NCI-H1436 treated with DMSO at 0.1 percent for 48 hours (cell line): Measurements from ENCODE around the gene PACSIN2.

Experiments used
- DNase-seq: peaks from one replicate; lab custom pipeline; 2025; lab: John Stamatoyannopoulos, UW

The PACSIN2 gene

DNA sequence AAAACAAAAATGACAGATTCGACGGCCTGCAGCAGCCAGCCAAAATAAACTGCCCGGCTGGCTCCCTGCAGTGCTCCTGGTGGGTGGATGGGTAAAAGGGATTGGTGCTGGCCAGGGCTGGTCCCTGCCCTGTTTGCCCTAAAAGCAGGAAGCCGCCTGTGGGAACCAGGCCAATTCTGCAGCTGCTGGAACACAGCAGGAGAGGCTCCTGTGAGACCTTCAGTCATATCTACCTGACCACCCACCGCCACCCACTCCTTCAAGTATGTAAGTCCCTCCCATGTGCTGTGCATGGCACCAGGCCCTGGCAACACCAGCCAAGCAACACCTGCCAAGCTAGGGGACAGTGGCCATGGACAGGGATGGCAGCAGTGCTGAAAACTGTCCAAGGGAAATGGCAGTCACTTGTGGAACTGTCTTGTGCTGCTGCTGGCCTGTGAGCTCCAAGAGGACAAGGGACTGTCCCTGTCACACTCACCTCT is 109.2 kb downstream of the PACSIN2 start:
- no peak for DNase-seq

DNA sequence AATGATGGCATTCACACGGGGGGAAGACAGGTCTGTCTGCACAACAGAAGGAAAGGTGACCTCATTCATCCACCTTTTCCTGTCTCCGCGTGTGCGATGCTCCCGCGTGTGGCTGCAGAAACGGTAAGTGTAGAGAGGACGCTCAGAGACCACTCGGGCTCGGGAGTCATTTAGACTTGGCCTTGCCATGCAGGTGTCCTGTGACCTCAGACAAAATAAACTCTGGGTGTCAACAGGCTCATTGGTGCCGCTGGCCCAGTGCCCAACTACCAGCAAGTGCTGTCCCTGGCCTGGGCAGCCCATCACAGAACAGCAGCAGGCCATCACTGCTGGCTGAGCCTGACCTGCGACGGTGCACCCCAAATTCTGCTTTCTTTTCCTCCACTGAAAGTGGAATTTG is 109.7 kb downstream of the PACSIN2 start:
- no peak for DNase-seq

DNA sequence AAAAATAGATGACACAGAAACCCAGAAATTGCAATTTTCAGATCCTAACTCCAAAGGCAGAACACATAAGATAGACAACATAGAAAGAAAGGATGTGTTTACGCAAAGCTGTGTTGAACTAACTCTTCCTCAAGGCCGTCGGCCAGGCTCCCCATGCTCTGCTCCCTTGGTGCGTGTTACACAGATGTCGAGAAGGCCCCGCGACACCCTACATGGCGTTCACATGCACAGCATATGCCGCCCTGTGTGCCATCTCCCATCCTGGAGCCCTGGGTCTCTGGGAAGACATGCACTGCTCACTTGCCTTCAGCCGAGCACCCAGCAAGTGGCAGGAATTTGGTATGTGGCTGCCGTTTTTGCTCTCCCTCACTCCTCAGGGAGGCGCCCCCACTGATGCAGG is 110.9 kb downstream of the PACSIN2 start:
- no peak for DNase-seq

DNA sequence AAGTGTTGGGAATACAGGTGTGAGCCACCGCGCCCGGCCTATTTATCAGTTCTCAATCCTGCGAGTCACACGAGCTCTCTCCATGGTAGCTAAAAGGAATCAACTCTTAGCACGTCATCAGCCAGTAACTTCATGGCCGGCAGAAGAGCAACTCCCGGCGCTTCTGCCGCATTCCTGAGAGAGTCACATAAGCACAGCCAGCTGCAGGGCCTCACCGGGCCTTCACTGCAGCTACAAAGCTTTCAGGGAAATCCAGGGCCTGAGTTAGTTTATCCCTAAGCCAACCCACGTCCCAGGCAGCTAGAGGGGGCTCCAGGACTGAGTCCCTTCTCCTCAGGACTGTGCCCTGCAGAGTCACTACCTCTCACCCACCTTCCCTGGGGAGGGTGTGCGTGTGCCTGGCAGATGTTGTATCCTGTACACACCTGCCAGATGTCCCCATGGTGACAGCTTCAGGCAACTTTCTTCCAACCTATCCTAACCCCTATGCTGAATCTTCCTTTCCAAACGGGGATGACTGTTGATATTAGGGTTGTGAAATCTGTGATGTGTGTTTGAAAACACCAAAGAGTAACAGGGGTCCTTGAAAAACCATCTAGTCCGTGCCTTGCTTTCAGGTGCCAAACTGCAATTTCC is 112.0 kb downstream of the PACSIN2 start:
- no peak for DNase-seq

DNA sequence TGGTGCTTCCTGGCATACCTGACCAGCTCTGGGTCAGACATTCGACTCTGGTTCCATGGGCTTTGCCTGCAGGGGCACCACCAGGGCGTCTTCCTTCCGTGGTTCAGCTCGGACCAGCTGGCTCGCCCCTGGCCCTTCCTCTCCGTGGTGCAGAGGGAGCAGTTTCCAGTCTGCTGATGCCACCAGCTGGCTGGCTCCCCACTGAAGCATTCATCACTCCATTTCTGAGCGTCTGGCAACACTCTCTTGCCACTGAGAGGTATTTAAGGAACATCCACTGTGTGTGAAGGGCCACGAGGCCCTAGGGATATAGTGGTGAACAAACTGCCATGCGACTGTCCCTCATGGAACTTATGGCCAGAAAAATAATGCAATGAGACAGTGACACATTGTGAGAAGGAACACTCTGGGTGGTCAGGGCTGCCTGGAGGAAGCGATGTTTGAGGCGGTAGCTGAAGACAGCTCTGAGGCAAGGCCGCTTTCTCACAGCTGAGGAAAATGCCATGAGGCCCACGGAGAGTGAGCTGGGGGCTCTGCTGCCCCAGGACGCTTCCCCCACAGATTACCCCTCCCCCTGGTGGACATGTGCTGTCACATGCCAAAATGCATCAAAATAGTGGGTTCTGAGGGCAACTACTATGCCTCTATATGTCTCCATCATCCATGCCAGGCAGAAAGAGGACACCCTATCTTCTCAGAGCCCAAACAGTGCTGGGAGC is 113.0 kb downstream of the PACSIN2 start:
- no peak for DNase-seq

DNA sequence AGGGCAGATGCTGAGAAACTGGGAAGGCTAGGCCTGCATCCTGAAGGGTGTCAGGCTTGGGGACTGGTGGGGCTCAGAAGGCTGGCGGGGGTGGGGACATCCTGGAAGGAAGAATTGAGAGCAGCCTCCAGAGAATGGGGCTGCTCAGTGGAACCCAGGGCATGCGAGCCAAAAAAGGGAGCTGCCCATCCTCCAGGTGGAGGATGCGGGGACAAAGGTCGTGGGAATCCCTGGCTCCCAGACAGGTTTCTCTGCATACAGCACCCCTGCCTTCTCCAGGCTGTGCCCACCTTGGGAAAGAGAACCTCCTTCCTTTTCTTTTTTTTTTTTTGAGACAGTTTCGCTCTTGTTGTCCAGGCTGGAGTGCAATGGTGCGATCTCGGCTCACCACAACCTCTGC is 117.0 kb downstream of the PACSIN2 start:
- no peak for DNase-seq

DNA sequence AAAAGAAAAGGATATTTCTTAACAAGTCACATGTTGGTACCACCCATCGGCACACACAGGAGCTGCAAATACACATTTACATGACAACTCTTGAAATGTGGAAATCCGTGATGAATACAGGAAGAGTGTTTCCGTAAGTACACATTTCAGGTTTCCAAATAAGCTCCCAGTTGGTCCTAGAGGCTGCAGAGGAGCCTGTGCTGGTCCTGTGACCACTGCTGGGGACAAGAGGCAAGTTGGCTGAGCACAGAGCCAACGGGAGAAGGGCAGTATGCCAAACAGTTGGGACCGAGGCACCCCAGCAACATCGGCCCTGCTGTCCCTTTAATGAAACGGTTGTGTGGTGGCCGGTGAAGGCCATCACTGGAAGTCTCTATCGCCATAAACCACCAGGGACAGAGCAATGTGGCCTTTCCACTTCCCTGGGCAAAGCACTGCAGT is 119.4 kb downstream of the PACSIN2 start:
- DNase-seq, result no peak

DNA sequence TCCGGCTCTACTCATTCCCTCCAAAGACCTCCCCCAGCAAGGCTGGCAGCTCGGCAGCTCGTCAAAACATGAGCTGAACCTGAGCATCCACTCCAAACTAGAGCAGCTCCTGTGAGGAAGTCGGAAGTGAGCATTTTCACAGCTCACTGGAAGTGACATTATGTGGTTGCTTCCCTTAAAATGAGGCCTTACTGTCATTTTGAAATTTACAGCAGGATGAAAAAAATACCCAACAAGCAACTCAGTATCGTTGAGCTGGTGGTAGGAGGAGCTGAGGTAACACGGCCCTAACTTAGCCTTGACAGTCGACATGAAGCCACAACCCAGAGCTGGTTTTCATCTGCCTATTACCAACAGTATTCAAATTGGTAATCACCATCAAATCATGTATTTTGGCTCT is 119.9 kb downstream of the PACSIN2 start:
- DNase-seq, result no peak

DNA sequence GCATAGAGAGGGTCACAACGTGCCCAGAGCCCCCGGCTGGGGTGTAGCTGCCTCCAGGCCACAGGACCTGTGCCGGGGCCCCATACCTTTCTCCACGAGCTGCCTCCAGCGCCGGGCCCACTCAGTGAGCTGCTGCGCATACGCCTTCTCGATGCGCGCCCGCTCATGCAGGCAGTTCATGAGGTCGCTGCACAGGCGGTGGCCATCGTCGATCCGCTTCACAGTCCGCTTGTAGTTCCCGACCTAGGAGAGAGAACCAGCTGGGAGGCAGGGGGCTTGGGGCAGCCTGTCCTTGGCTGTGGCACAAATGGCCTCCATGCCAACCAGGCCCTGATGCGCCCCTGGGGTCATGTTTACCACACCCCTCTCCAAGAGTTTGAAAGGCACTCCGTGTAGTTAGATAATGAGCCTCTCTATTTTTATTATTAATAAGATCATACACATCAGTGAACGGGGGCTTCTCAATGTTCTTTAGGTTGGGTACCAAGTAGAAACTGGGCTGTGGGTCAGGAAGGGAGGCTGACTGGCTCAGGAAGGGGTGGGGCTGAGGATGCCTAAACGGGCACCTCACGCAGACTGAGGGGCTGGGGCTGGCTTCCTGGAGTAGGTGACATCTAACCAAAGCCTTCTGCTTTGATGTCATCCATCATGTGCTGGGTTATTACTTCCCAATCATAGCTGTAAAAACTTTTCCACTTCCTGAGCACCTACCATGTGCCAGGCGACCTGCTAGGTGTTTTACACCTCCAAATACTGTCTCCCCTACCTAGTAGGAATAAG is 121.4 kb downstream of the PACSIN2 start:
- DNase-seq, result no peak

DNA sequence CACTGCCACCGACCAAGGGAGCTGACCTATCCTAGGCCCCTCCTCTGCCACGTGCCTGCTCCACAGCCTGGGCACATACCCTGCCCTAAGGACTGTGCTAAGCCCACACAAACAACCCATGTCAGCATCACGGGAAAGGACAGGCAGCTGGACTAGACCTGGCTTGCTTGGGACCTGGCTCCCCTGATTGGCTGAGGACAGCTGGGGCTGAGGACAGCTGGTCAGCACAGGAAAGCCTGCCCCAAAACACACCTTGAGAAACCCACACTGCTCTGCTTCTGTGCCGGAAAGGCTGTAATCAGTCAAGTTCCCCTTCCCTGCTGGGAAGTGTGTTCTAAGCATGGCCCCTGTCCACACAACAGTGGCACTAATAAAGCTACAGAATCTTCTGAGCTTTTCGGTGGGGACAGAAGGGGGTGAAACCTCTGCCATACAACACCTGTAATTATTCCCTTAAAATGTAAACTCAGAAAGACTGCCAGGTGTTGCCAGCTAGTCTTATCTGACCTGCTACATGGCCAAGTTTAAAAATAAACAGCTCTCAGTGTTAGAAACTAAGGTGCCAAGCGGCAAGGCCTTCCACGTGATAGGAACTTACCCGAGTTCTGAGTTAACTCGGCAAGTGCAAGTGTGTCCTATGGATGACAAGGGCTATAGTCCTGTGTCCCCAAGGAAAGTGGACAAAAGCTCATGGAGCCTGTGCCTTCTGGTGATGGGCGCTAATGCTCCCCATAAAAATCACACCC is 122.2 kb downstream of the PACSIN2 start:
- no peak for DNase-seq

DNA sequence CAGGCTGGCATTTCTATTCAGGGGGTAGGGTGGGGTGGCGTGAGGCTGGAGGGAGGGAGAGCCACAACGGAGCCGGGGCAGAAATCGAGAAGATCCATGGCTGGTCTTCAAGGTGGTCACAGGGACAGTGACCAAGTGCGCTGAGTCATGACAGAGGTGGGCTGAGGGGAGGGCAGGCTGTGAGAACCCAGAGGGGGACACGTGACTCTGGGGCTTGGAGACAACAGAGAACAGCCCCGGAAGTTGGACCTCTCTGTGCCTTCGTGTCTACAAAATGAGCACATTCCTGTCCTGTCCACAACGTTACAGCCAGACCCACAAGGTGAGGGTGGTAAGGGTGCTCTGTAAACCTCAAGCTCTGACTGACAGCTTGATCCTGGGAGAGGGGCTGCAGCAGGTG is 122.8 kb downstream of the PACSIN2 start:
- DNase-seq, result no peak

DNA sequence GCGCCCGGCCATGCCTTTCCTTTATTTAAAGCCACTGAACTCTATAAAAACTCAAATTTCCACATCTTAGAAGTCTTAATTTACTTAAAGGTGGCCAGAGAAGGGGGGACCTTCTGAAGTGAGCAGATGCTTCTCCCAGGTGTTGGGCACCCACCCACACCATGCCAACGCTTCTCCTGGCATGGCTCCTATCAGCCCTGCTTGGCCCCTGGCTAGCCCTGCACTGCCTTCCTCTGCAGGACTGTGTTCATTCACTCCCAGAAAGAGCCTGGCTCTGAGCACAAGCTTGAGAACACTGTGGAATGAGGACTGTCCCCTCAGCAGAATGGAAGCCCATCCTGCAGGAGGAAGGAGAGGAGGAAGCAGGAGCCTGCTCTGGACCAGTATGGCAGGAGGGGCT is 123.3 kb downstream of the PACSIN2 start:
- DNase-seq, result no peak

DNA sequence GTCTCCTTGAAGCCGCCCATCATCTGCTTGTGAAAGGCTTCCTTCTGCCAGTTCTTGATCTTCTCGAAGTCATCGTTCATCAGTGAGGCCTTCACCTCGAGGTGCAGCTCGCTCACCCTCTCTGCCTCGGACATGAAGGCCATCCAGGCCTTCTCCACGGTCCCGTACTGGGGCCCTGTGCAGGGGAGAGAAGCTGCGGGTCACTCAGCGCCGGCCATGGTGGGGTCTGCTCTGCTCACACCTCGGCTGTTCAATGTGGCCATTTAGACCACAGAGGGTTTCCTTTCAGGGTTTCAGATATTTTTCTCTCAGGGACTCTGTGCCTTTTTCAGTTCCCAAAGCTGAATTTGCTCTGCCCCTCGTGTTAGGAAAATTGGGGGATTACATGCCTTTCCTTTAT is 123.9 kb downstream of the PACSIN2 start:
- DNase-seq, result no peak

DNA sequence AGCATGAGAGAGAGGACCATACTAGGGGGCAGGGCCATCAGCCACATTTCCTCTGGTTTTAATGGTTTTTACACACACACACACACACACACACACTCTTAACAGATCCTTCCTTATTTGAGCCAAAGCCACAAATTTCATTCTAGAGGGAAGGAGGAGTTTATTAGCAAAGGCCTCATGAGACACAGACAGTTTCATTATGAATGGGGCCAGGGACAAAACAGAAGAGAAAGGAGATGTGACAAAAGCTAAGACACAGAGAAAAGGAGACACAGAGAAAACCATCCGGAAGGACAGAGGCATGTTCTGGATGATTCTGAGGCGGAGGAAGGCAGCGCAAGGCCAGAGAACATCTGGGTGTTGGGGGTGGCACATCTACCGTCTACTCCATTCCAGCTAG is 125.6 kb downstream of the PACSIN2 start:
- DNase-seq, result no peak

DNA sequence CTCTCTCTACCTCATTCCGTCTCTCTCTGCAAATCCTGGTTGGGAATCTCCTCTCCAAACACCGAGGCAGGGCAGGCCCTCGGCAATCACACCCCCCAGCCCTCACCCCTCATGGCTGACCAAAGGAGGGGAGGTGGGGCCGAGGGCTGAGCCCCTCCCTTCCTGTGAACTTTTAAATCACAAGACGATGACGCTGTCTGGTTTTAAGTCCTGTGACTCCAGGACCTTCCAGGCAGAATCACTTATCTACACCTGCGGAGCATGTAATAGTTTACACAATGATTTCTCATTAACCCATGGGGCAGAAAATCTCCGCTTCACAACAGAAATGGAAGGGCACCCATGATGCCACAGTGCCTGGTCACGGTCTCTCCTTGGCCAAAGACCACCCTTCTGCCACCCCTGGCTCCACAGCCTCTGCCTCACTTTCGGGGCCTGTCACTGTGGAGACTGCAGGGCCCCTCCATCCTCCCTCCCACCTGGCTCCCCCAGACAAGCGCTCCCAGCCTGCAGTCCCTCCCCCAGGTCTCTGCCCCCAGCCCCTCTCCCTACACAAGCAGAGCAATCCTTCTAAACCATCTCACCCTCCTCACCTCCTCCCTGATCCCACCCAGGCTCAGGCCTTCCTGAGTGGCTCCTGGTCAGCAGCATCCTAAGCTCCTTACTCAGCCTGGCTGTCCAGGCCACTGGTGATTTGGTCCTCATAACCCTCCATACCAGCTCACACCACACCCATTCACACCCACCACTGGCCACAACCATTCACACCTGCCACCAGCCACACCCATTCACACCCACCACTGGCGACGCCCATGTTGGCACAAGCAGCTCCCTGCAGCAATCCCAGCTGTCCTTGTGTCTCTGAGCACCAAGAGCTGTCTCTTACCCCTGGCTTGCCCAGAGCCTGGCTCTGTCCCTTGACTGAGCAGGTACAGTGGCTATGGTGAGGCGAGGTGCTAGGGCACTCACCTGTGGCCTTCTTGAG is 127.1 kb downstream of the PACSIN2 start:
- DNase-seq, result no peak

DNA sequence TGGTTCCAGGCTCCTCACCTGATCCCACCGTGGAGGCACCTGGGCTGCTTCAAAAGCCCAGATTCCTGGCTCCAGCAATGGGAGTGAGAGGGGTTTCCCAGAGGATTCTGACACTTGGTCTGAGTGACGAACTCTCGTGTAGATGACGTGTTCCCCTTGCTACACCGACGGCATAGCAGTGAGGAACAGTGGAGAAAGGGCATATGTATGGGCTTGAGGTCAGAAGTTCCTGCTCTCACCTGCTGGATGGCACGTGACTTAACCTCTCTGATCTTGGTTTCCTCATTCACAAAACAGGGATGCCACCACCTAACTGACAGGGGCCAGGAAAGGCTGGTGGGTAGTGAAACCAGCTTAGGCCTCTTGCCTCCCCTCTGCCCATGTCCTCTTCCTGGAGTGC is 127.8 kb downstream of the PACSIN2 start:
- no peak for DNase-seq

DNA sequence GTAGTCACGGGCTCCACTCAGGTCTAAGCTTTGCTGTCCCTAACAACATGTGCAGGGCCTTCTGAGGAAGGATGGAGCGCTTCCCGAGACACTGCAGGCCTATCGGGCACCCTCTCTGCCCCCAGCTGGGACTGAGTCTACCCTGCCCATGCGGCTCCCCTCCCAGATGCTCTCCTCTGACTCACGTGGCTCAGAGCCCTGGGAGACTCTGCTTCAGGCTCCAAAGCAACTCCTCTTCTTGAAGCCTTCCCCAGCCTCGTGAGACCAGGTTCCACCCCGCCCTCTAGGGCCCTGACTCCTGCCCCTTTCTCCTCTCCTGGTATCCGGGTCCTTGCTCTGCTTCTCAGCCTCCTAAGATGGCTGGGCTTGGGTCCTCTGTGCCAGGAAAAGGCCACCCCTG is 129.5 kb downstream of the PACSIN2 start:
- no peak for DNase-seq

DNA sequence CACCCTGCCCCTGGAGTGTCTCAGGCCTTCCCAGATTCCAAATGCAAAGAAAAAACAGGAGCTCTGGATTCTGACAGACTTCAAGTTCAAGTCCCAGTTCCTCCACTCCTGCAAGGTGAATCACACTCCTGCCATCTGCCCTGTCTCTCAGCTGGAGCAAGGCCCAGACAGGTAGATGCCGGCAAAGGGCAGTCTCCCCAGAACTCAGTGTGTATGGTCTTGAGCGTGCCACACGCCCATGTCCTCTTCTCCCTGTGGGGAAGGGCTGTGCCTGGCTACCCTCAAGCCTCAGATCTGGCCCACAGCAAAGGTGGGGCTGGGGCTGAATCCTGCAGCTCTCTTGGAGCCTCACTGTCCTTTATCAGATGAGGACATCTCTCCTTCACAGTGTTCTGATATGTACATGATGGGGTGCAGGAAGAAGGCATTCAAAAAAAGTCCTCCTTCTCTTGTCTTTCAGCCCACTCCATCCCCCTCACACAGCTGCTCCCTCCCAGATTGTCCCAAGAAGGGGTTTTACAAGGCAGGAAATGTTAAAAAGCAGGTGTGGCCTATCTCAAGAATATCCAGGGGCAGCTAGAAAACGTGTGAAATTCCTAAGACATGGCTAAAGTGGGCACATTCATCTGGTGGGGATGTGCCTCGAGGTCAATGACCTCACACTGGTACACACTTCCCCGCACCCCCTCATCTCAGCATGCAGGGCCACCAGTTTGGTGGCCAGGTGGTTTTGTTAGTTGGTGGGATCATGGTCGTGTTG is 130.2 kb downstream of the PACSIN2 start:
- no peak for DNase-seq

DNA sequence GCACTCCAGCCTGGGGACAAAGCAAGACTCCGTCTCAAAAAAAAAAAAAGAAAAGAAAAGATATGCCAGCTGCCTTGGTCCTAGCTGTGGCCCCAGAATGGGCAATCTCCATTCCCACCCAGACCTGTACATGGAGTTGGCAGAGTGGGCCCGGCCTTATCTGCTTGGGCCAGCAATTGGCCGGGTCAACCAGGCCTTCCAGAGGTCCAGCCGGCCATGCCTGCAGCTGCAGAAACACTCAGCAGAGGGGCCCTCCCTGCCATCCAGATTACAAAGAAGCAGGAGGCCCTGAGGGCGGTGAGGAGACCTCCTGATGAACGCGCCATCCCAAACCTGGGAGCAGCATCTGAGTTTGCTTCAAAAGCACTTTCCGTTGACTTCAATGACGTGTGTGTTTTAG is 131.0 kb downstream of the PACSIN2 start:
- DNase-seq, result no peak

DNA sequence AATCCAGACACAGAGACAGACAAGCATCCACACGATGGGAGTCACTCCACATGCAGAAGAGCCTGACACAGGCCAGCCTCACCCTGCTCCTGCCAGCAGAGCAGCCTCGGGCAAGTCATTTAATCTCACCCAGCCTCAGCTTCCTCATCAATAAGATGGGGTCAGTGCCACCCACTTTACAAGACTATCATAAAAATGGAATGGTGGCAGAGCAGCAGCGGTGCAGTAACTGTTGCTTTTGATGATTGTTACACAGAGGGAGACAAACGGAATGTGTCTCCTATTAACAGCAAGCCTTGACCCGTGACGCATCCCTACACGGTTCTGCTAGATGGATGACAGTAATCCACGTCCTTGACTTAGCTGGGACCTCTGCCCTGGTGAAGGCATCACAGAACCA is 131.8 kb downstream of the PACSIN2 start:
- DNase-seq, result no peak
